Effector memory CD8-positive, alpha-beta T cell (primary cell): ENCODE results near the gene SNX11.
"Not testable (repeated sequence)": the region's sequence is repeated elsewhere in the genome, so short reads cannot be mapped to it uniquely, and the experiment has no call there.

Experiments
- ATAC-seq: fragments of 150-1000 bp; cut with Tn5 transposase; replicated peaks from 2 replicates; pipeline ENCODE4 v1.10.0; 2021; ENCODE audit warnings: mild to moderate bottlenecking, moderate library complexity
- DNase-seq, 3 experiments: peaks; one replicate each; pipeline ENCODE4 v3.0.0; 2021
- H3K27ac Mint-ChIP-seq, 2 donors: one replicate each; pipeline ENCODE4 v1.8.0; 2022; ENCODE audit warnings: mild to moderate bottlenecking in 2 of 2, mixed read lengths in 2 of 2, moderate library complexity in 2 of 2
- H3K27me3 Mint-ChIP-seq, 2 donors: one replicate each; pipeline ENCODE4 v1.8.0; 2022; ENCODE audit warnings: mixed read lengths in 2 of 2
- H3K36me3 Mint-ChIP-seq: one replicate; pipeline ENCODE4 v1.8.0; 2022; ENCODE audit warnings: mild to moderate bottlenecking, moderate library complexity, mixed read lengths; ENCODE audit not compliant: insufficient read depth
- H3K4me1 Mint-ChIP-seq, 2 donors: one replicate each; pipeline ENCODE4 v1.8.0; 2022; ENCODE audit warnings: low read depth in 2 of 2, mixed read lengths in 2 of 2
- H3K4me3 Mint-ChIP-seq, 2 donors: one replicate each; pipeline ENCODE4 v1.8.0; 2022; ENCODE audit warnings: mild to moderate bottlenecking in 2 of 2, mixed read lengths in 2 of 2, moderate library complexity in 2 of 2
- H3K9me3 Mint-ChIP-seq, 2 donors: one replicate each; pipeline ENCODE4 v1.8.0; 2022; ENCODE audit warnings: mixed read lengths in 2 of 2

SNX11 gene

DNA sequence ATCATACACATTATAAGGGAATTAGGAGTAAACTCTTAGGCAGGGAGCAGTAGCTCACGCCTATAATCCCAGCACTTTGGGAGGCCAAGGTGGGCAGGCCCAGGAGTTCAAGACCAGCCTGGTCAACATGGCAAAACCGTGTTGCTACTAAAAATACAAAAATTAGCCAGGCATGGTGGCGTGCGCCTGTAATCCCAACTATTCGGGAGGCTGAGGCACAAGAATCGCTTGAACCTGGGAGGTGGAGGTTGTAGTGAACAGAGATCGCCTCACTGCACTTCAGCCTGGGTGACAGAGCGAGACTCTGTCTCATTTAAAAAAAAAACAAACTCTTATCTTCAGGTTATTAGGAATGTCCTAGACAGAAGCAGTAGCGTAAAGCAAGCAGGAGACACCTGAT lies 34.8 kb upstream of the SNX11 start:
- H3K27ac Mint-ChIP-seq, ATAC-seq, H3K9me3 Mint-ChIP-seq, H3K4me1 Mint-ChIP-seq, H3K27me3 Mint-ChIP-seq, H3K4me3 Mint-ChIP-seq, DNase-seq: not testable (repeated sequence)
- H3K36me3 Mint-ChIP-seq = peaks cover 30% of the 10 kb centered on the region

DNA sequence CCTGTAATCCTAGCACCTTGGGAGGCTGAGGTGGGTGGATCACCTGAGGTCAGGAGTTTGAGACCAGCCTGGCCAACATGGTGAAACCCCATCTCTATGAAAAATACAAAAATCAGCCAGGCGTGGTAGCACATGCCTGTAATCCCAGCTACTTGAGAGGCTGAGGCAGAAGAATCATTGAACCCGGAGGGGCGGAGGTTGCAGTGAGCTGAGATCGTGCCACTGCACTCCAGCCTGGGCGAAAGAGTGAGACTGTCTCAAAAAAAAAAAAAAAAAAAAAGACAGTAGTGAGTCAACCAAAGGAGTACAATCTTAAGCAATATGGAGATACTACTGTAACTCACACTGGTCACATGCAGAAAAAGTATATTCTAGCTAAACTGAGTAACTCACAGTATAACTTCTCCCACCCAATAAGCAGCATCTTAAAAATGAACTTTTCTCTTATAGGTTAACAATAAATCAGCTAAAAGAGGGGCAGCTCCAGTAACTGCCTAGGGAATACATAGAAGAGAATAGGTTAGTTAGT lies 33.9 kb upstream of the SNX11 start:
- H3K36me3 Mint-ChIP-seq = peaks cover 28% of the 10 kb centered on the region
- not testable (repeated sequence) for H3K27ac Mint-ChIP-seq, H3K27me3 Mint-ChIP-seq, H3K4me3 Mint-ChIP-seq, H3K4me1 Mint-ChIP-seq, H3K9me3 Mint-ChIP-seq, DNase-seq, ATAC-seq

DNA sequence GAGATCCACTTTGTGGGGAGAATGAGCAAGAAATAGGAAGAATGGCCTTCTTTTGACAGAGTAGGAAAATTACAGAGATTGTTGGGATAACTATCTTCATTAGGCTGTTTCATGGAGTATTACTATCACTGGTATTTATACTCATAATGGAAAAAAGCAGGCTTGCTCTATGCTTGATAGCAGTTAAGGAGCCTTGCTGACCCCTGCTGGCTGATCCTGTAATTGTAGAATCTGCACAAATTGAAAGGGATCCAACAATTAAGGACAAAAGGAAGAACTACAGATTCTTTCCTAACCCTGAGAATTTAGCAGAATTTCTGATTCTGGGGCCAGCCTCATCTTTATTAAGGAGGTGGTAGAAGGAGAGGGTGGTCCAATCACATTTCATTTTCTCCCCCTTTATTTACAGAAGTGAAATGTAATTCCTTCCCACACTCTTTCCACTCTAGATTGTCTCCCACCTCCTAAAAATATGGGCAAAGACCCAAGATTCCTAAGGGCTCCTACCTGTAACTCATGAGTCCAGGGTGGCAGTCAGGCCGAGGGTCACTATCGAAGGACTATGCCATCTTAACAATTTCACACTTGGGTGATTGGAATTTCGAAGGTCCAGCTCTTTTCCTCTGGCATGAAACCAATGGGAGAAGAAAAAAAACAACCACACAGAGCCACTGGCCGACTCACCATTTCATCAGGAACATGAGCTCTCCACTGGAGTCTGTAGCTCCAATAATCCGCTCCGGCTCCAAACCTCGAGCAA lies 33.1 kb upstream of the SNX11 start:
- Mint-ChIP-seq H3K4me1 (no peaks in the 10 kb centered on the region), H3K9me3 (no peaks in the 10 kb centered on the region), H3K36me3 (peaks cover 21% of the 10 kb centered on the region), H3K27me3 (no peaks in the 10 kb centered on the region), H3K27ac (no peak overlapping the region), H3K4me3 (no peak overlapping the region)
- DNase-seq (peak; percentile 72 to 82 (median 76)), ATAC-seq (peak; percentile 78)

DNA sequence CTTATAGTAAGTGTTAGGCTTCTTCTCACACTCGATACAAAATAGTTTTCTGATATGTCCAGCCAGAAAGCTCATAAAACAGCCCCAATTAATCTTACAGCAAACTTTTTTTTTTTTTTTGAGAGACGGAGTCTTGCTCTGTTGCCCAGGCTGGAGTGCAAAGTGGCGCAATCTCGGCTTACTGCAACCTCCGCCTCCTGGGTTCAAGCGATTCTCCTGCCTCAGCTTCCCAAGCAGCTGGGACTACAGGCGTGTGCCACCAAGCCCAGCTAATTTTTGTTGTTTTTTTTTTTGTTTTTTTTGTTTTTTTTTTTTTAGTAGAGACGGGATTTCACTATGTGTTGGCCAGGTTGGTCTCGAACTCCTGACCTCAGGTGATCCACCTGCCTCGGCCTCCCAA lies 30.4 kb upstream of the SNX11 start:
- H3K27ac Mint-ChIP-seq, H3K27me3 Mint-ChIP-seq, H3K9me3 Mint-ChIP-seq, H3K4me3 Mint-ChIP-seq, DNase-seq, ATAC-seq, H3K4me1 Mint-ChIP-seq: not testable (repeated sequence)
- H3K36me3 Mint-ChIP-seq = peaks cover 11% of the 10 kb centered on the region

DNA sequence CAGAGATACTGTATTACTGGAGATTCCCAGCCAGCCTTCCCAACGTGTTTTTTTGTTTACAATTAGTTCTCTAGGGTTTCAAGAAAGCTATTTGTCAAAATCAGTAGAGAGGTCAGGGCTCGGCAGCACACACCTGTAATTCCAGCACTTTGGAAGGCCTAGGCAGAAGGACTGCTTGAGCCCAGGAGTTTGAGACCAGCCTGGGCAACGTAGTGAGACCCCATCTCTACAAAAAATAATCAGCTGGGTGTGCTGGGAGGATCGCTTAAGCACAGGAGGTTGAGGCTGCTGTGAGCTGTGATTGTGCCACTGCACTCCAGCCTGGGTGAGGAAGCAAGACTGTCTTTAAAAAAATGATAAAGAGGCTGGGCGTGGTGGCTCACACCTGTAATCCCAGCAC lies 25.7 kb upstream of the SNX11 start:
- ATAC-seq = no peak
- Mint-ChIP-seq H3K4me3 (no peak overlapping the region), H3K9me3 (no peaks in the 10 kb centered on the region), H3K27me3 (no peaks in the 10 kb centered on the region), H3K4me1 (peaks cover 0 to 3% of the 10 kb centered on the region in 2 donors), H3K27ac (peak overlapping the region in 1 of 2 donors; percentile 82), H3K36me3 (peaks cover 5% of the 10 kb centered on the region)
- DNase-seq = no peak

DNA sequence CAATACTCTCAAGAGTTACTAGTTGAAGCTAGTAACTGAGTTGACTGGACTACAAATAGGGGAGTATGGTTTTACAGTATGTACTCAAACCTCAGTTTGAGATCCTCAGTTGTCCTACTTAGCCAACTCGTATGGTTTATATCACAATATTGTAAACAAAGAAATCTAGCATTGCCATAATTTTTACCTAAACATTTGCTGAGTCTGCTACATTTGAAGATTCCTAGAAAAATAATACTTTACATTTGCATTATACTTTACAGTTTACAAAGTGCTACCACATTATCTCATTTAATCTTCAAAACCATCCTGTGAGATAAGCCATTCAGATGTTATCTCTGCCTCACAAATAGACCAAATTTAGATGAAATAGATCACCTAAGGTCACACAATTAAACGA lies 22.6 kb upstream of the SNX11 start:
- Mint-ChIP-seq H3K4me1 (peaks cover 0 to 3% of the 10 kb centered on the region in 2 donors), H3K27ac (no peak overlapping the region), H3K36me3 (peaks cover 5% of the 10 kb centered on the region), H3K9me3 (no peaks in the 10 kb centered on the region), H3K27me3 (no peaks in the 10 kb centered on the region), H3K4me3 (no peak overlapping the region)
- DNase-seq (no peak), ATAC-seq (no peak)

DNA sequence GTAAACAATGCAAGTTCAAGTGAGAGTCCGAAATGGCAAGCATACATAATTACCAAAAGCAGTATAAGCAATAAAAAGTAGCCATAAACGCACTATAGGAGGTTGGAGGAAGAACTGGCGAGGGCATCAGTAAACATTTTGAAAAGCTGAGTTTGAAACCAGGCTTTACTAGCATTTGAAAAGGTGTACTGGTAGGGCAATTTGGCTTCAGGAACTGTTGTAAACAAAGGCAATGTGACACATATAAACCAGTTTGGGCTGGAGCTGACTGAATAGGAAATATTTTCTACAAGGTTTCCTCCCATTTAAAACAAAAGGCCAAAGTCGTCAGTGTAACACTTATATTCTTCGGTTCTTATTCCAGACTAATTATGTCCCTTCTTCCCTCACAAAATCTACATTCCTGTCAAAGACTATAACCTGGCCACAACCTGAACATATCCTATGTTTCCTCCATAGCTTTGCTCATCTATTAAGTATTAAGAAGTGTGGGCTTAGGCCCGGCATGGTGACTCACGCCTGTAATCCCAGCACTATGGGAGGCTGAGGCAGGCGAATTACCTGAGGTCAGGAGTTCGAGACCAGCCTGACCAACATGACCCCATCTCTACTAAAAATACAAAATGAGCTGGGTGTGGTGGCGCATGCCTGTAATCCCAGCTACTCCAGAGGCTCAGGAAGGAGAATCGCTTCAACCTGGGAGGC lies 14.1 kb upstream of the SNX11 start:
- no peak for ATAC-seq
- Mint-ChIP-seq H3K27ac (no peak overlapping the region), H3K4me3 (no peak overlapping the region), H3K4me1 (peaks cover 0 to 7% of the 10 kb centered on the region in 2 donors), H3K36me3 (peaks cover 19% of the 10 kb centered on the region), H3K27me3 (no peaks in the 10 kb centered on the region), H3K9me3 (no peaks in the 10 kb centered on the region)
- DNase-seq = no peak

DNA sequence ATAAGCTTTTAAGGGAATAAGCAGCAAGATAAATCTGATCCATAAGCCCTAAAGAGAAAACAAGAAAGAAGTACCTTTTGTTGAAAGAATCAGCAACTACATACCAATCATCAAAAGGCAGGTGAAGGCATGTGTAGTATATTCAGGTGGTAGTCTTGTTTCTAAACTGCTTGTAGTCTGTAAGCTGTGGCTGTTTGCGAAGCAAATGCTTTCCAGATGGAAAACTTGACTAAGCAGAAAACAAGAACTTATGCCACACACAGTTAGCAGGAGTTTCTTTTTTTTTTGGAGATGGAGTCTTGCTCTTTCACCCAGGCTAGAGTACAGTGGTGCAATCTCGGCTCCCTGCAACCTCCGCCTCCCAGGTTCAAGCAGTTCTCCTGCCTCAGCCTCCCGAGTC lies 12.0 kb upstream of the SNX11 start:
- Mint-ChIP-seq H3K27ac (no peak overlapping the region), H3K4me3 (no peak overlapping the region), H3K27me3 (no peaks in the 10 kb centered on the region), H3K9me3 (no peaks in the 10 kb centered on the region), H3K4me1 (peaks cover under 1 to 12% of the 10 kb centered on the region in 2 donors), H3K36me3 (peaks cover 19% of the 10 kb centered on the region)
- DNase-seq (no peak), ATAC-seq (no peak)

DNA sequence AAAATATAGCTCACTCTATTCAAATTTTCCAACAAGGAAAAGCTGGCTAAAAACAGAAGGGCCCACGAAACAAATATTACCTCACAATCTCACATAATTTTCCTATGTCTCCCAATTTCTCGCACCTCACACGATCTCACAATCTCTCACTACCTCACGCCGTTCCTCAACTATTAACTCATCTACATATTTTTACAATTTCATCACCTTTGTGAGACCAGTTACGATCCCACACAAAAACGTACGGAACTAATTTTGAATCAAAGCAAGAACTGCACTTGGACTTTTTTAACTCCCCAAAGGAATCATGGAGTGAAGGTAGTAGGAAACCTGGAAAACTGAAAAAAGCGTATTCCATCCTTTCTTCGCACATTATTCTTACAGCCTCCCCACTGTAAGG lies 7.4 kb upstream of the SNX11 start:
- Mint-ChIP-seq H3K27me3 (no peaks in the 10 kb centered on the region), H3K36me3 (peaks cover 25% of the 10 kb centered on the region), H3K27ac (no peak overlapping the region), H3K4me3 (peak overlapping the region; percentile 90 to 93), H3K9me3 (no peaks in the 10 kb centered on the region), H3K4me1 (peaks cover 16 to 24% of the 10 kb centered on the region in 2 donors)
- ATAC-seq (no peak), DNase-seq (no peak)

DNA sequence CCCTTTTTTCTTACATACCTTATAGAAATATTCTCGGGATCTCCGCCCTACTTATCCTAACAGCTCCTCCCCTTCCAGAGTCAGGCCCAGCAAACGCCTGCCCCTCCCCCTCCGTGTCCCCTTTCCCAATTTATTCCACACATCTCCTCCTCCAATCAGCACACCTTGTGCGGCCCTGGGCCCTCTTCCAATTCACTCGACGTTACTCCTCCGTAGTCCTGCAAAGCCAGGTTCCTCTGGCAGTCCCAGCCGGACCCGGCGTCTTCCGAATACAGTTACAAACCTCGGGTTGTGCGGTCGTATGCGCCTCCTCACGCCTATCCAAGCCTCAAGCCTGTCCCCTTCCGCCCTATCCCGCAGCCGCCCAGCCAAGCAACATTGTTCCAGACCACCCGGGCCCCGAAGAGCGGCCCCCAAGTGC lies 7.0 kb upstream of the SNX11 start:
- DNase-seq (no peak), ATAC-seq (no peak)
- Mint-ChIP-seq H3K9me3 (no peaks in the 10 kb centered on the region), H3K4me1 (peaks cover 16 to 24% of the 10 kb centered on the region in 2 donors), H3K27me3 (no peaks in the 10 kb centered on the region), H3K27ac (peak overlapping the region; percentile 76 to 80), H3K36me3 (peaks cover 21% of the 10 kb centered on the region), H3K4me3 (peak overlapping the region; percentile 90 to 93)

DNA sequence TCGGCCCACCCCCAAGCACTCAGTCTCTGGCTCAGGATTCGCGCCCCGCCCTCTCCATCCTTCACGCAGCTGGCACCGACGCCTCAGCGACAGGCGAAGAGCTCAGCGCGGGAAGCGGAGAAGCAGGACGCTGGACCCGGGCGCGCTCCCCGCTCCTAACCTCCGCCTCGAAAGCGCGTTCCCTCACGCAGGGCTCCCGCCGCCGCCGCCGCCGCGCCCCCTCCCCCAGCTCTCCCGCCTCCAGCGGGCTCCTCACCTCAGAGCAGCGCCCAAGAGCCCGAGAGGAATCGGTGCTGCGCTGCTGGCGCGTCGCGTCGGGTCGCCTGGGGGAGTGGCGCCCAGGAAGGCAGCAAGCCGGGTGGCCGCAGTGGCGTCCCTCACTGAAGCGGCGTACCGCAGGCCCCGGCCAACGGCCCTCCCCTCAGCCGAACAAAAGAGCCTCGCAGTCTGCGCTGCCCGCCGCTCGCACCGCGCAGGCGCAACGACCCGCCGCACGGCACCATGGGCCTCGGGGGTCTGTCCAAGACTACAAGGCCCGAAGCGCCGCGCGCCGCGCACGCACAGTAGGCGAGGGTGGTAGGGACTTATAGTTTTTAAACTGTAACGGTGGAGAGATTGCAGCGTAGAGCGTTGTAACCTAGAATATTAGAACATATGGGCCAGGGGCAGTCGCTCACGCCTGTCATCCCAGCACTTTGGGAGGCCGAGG lies 6.4 kb upstream of the SNX11 start, which contains the start of gene CBX1:
Gene CBX1 (minus strand): TSS at position 467 of the 709 bp plus-strand sequence. CDS start 24,474 bp downstream, outside the sequence.
- Mint-ChIP-seq H3K4me3 (peak within 1 kb of the TSS; percentile 90 to 93), H3K9me3 (no peaks in the 10 kb centered on the region), H3K36me3 (peaks cover 21% of the 10 kb centered on the region), H3K4me1 (peaks cover 16 to 24% of the 10 kb centered on the region in 2 donors), H3K27ac (peak within 1 kb of the TSS; percentile 76 to 80), H3K27me3 (no peaks in the 10 kb centered on the region)
- ATAC-seq = peak; percentile 94
- DNase-seq = peak; percentile 86 to 92 (median 91)

DNA sequence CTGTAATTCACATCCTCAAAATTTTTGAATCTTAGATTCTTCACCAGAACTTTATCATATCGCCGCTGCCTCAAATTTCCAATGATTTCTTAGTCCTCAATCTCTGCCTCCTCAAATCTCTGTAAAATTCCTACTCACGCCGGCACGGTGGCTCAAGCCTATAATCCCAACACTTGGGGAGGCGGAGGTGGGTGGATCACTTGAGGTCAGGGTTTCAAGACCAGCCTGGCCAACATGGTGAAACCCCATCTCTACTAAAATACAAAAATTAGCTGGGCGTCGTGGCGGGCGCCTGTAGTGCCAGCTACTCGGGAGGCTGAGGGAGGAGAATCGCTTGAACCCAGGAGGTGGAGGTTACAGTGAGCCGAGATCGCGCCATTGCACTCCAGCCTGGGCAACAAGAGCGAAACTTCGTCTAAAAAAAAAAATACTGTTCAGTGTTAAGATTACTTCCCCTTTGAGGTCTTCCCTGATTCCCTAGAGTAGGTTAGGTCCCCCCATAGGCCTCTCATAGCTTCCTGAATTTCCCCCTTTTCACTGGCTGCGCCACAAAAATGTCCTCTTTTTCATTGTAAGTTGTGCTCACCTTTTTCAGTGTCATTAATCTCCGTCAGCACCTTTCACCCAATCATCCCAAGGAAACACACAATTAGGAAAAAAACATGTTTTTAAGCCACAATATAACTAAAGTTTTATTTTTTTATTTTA lies 5.4 kb upstream of the SNX11 start:
- H3K9me3 Mint-ChIP-seq = no peaks in the 10 kb centered on the region
- H3K36me3 Mint-ChIP-seq = peaks cover 26% of the 10 kb centered on the region
- ATAC-seq (no peak), DNase-seq (no peak)
- H3K4me3 Mint-ChIP-seq = peak overlapping the region; percentile 62 to 66
- H3K4me1 Mint-ChIP-seq = peaks cover 21 to 31% of the 10 kb centered on the region in 2 donors
- H3K27me3 Mint-ChIP-seq = no peaks in the 10 kb centered on the region
- no peak overlapping the region for H3K27ac Mint-ChIP-seq
